H9 (cell line): ENCODE data around the gene UBE2L3. TPM values are rescaled to one million over a fixed set of nuclear protein-coding genes. Genes with fewer than 3 reads are reported as not detected.

ENCODE experiments used
- DNase-seq: peaks from one replicate; pipeline ENCODE4 v3.0.0-alpha.2; 2017
- H2AFZ ChIP-seq: one replicate; pipeline ENCODE4 v1.6.1; 2013; ENCODE audit warnings: mild to moderate bottlenecking, low read length, control low read depth, moderate library complexity
- H2AK5ac ChIP-seq: 2 replicates; pipeline ENCODE4 v1.6.1; 2013; ENCODE audit warnings: low read length, control low read depth, mixed read lengths; ENCODE audit not compliant: insufficient read length
- H2BK120ac ChIP-seq: one replicate; pipeline ENCODE4 v1.6.1; 2013; ENCODE audit warnings: low read depth, mild to moderate bottlenecking, low read length, control low read depth, inconsistent platforms; ENCODE audit not compliant: poor library complexity, severe bottlenecking
- H2BK12ac ChIP-seq: 2 replicates; pipeline ENCODE4 v1.6.1; 2013; ENCODE audit warnings: low read length, control low read depth, mixed read lengths, low read depth; ENCODE audit not compliant: insufficient read length
- H2BK15ac ChIP-seq: 2 replicates; pipeline ENCODE4 v1.6.1; 2013; ENCODE audit warnings: low read depth, low read length, control low read depth
- H2BK20ac ChIP-seq: one replicate; pipeline ENCODE4 v1.6.1; 2013; ENCODE audit warnings: low read depth, mild to moderate bottlenecking, low read length, control low read depth, inconsistent platforms; ENCODE audit not compliant: poor library complexity, severe bottlenecking
- H2BK5ac ChIP-seq: 2 replicates; pipeline ENCODE4 v1.6.1; 2013; ENCODE audit warnings: low read length, control low read depth, mixed read lengths; ENCODE audit not compliant: insufficient read length
- H3K14ac ChIP-seq: 2 replicates; pipeline ENCODE4 v1.6.1; 2013; ENCODE audit warnings: low read length, control low read depth; ENCODE audit not compliant: insufficient read depth
- H3K18ac ChIP-seq: 2 replicates; pipeline ENCODE4 v1.6.1; 2013; ENCODE audit warnings: low read depth, mild to moderate bottlenecking, mixed read lengths, low read length, control low read depth; ENCODE audit not compliant: insufficient read length
- H3K23ac ChIP-seq: 2 replicates; pipeline ENCODE4 v1.6.1; 2013; ENCODE audit warnings: low read length, control low read depth, mixed read lengths, low read depth; ENCODE audit not compliant: insufficient read length
- H3K23me2 ChIP-seq: 2 replicates; pipeline ENCODE4 v1.6.1; 2013; ENCODE audit warnings: low read depth, mild to moderate bottlenecking, mixed read lengths, low read length, control low read depth; ENCODE audit not compliant: insufficient read length, poor library complexity, severe bottlenecking
- H3K27ac ChIP-seq: 2 replicates; pipeline ENCODE4 v1.5.1; 2013; ENCODE audit warnings: low read length, control low read depth, mixed read lengths, low read depth; ENCODE audit not compliant: insufficient read length
- H3K27me3 ChIP-seq: 2 replicates; pipeline ENCODE4 v1.6.1; 2013; ENCODE audit warnings: low read length, control low read depth, inconsistent platforms; ENCODE audit not compliant: insufficient read depth
- H3K4ac ChIP-seq: 2 replicates; pipeline ENCODE4 v1.6.1; 2013; ENCODE audit warnings: low read depth, mild to moderate bottlenecking, control low read depth, inconsistent platforms, low read length, moderate library complexity
- H3K4me1 ChIP-seq: 2 replicates; pipeline ENCODE4 v1.6.1; 2013; ENCODE audit warnings: low read length, control low read depth, inconsistent platforms; ENCODE audit not compliant: insufficient read depth
- H3K4me2 ChIP-seq: 2 replicates; pipeline ENCODE4 v1.6.1; 2013; ENCODE audit warnings: low read length, control low read depth, mixed read lengths; ENCODE audit not compliant: insufficient read length, insufficient read depth
- H3K56ac ChIP-seq: 2 replicates; pipeline ENCODE4 v1.6.1; 2013; ENCODE audit warnings: low read depth, mild to moderate bottlenecking, mixed read lengths, low read length, control low read depth; ENCODE audit not compliant: insufficient read length
- H3K79me1 ChIP-seq: 2 replicates; pipeline ENCODE4 v1.6.1; 2013; ENCODE audit warnings: low read depth, mild to moderate bottlenecking, moderate library complexity, low read length, control low read depth, inconsistent platforms; ENCODE audit not compliant: insufficient read depth, poor library complexity, severe bottlenecking
- H3K79me2 ChIP-seq: 2 replicates; pipeline ENCODE4 v1.6.1; 2013; ENCODE audit warnings: low read length, control low read depth, inconsistent platforms; ENCODE audit not compliant: insufficient read depth
- H3K9ac ChIP-seq: 2 replicates; pipeline ENCODE4 v1.6.1; 2013; ENCODE audit warnings: low read length, control low read depth, mixed read lengths; ENCODE audit not compliant: insufficient read length; ENCODE audit errors: extremely low read depth
- H3K9me3 ChIP-seq: one replicate; pipeline ENCODE4 v1.6.1; 2013; ENCODE audit warnings: low read depth, low read length, inconsistent platforms; ENCODE audit not compliant: control insufficient read depth
- H3T11ph ChIP-seq: one replicate; pipeline ENCODE4 v1.6.1; 2013; ENCODE audit warnings: mild to moderate bottlenecking, low read length, control low read depth, inconsistent platforms
- H4K20me1 ChIP-seq: one replicate; pipeline ENCODE4 v1.6.1; 2013; ENCODE audit not compliant: control insufficient read depth, insufficient read length, insufficient read depth
- H4K5ac ChIP-seq: 2 replicates; pipeline ENCODE4 v1.6.1; 2013; ENCODE audit warnings: low read depth, mild to moderate bottlenecking, mixed read lengths, low read length, control low read depth; ENCODE audit not compliant: insufficient read length
- H4K8ac ChIP-seq: replicated peaks from 2 replicates; pipeline ENCODE4 v1.6.1; 2013; ENCODE audit warnings: low read length, control low read depth, mixed read lengths, low read depth; ENCODE audit not compliant: insufficient read length
- H4K91ac ChIP-seq: 2 replicates; pipeline ENCODE4 v1.6.1; 2013; ENCODE audit warnings: low read depth, mild to moderate bottlenecking, moderate library complexity, mixed read lengths, low read length, control low read depth; ENCODE audit not compliant: insufficient read length
- H3K27ac Mint-ChIP-seq, 3 experiments: 2 replicates in 2 of 3; 3 replicates in 1 of 3; pipeline ENCODE4 v1.8.0; 2020 to 2021; ENCODE audit warnings: mixed read lengths in 3 of 3, mild to moderate bottlenecking in 1 of 3, moderate library complexity in 1 of 3
- H3K27me3 Mint-ChIP-seq: 2 replicates; pipeline ENCODE4 v1.8.0; 2021; ENCODE audit warnings: low read depth, mild to moderate bottlenecking, moderate library complexity, mixed read lengths
- H3K36me3 Mint-ChIP-seq, 3 experiments: 2 replicates in 2 of 3; 3 replicates in 1 of 3; pipeline ENCODE4 v1.8.0; 2020 to 2021; ENCODE audit warnings: low read depth in 3 of 3, mixed read lengths in 3 of 3; ENCODE audit not compliant: insufficient read depth in 1 of 3
- H3K4me1 Mint-ChIP-seq, 2 experiments: 2 replicates each; pipeline ENCODE4 v1.8.0; 2020; ENCODE audit warnings: mixed read lengths in 2 of 2
- H3K4me3 Mint-ChIP-seq, 2 experiments: 2 replicates in 1 of 2; 3 replicates in 1 of 2; pipeline ENCODE4 v1.8.0; 2020 to 2021; ENCODE audit warnings: mild to moderate bottlenecking in 2 of 2, mixed read lengths in 2 of 2, moderate library complexity in 1 of 2
- H3K9me3 Mint-ChIP-seq, 2 experiments: 2 replicates in 1 of 2; 3 replicates in 1 of 2; pipeline ENCODE4 v1.8.0; 2020; ENCODE audit warnings: mild to moderate bottlenecking in 2 of 2, mixed read lengths in 2 of 2, moderate library complexity in 1 of 2
- CTCF ChIP-seq: fragments of 200-600 bp; sonication (generic); conservative IDR thresholded peaks from 3 replicates; pipeline ENCODE4 v1.8.0; 2021; ENCODE audit warnings: antibody characterized with exemption, mild to moderate bottlenecking
- WGBS: extraction: QIAGEN DNeasy Blood & Tissue Kit; methylation state at CpG from one replicate; pipeline ENCODE4 v1.1.7; 2013; ENCODE audit warnings: missing lambda C conversion rate, low lambda C conversion rate, mixed read lengths; ENCODE audit not compliant: insufficient read length; ENCODE audit errors: extremely low coverage; 5-methylcytosine and 5-hydroxymethylcytosine counted together
- total RNA-seq: library from RNA; stranded (reverse); gene quantifications from 2 replicates; pipeline ENCODE4 v1.2.1, GENCODE V29; 2021

UBE2L3 gene
- total RNA-seq, 1 experiment from 2014 or later = 79.7 TPM

- no peak for TF ChIP-seq CTCF
- H3K4me2 ChIP-seq = no peak overlapping the region
Observed at GRCh38 chr22:21650280-21650679, 82.8 kb downstream of the UBE2L3 start.

More at GRCh38 chr22:21650280-21650679, 82.8 kb downstream of the UBE2L3 start:
- Histone ChIP-seq H2AK5ac (no peak overlapping the region), H3K79me2 (no peaks in the 10 kb centered on the region), H4K5ac (no peak overlapping the region), H2BK12ac (no peak overlapping the region), H3K18ac (no peak overlapping the region), H2BK120ac (no peak overlapping the region), H3K27ac (no peak overlapping the region), H3K27me3 (no peaks in the 10 kb centered on the region), H3K56ac (no peak overlapping the region), H3K79me1 (no peaks in the 10 kb centered on the region), H4K8ac (no peak overlapping the region), H4K91ac (no peak overlapping the region), H2AFZ (no peak overlapping the region), H2BK5ac (no peak overlapping the region), H4K20me1 (no peaks in the 10 kb centered on the region), H3K14ac (no peak overlapping the region), H3K9me3 (no peaks in the 10 kb centered on the region), H3K9ac (no peak overlapping the region), H2BK20ac (no peak overlapping the region), H3K23ac (no peak overlapping the region), H3T11ph (no peak overlapping the region), H3K4me1 (no peaks in the 10 kb centered on the region), H3K23me2 (peaks cover 18% of the 10 kb centered on the region), H2BK15ac (no peak overlapping the region), H3K4ac (no peak overlapping the region)
- peaks cover 15 to 37% (median 16%) of the 10 kb centered on the region in 3 experiments; a peak in 6 of 7 replicates for H3K36me3 Mint-ChIP-seq
- WGBS = no CpG with 5 or more reads among the region's 7 CpGs
- no peak overlapping the region for H3K27ac Mint-ChIP-seq
- peak overlapping the region; percentile 84 to 92; a peak in 3 of 5 replicates for H3K4me3 Mint-ChIP-seq
- no peak for DNase-seq
- peaks cover 17 to 24% of the 10 kb centered on the region in 2 experiments for H3K4me1 Mint-ChIP-seq
- H3K9me3 Mint-ChIP-seq = no peaks in the 10 kb centered on the region
- no peaks in the 10 kb centered on the region for H3K27me3 Mint-ChIP-seq
